Liver (tissue), 2 donors: ENCODE data around the gene GOLGA6B.
"Not testable (repeated sequence)": the region's sequence is repeated elsewhere in the genome, so short reads cannot be mapped to it uniquely, and the experiment has no call there.

ENCODE experiments used
- TF ChIP-seq, protein P1 (sequence below): fragments of 150-350 bp; IDR thresholded peaks from 2 replicates; pipeline ENCODE4 v1.5.1; 2017; ENCODE audit warnings: improper control_type of control experiment, low read depth, low read length; ENCODE audit not compliant: missing input control
- TF ChIP-seq, protein P2 (sequence below): IDR thresholded peaks from 2 replicates; pipeline ENCODE4 v1.6.1; 2016; ENCODE audit warnings: antibody characterized with exemption
- donor health status: healthy.

DNA sequence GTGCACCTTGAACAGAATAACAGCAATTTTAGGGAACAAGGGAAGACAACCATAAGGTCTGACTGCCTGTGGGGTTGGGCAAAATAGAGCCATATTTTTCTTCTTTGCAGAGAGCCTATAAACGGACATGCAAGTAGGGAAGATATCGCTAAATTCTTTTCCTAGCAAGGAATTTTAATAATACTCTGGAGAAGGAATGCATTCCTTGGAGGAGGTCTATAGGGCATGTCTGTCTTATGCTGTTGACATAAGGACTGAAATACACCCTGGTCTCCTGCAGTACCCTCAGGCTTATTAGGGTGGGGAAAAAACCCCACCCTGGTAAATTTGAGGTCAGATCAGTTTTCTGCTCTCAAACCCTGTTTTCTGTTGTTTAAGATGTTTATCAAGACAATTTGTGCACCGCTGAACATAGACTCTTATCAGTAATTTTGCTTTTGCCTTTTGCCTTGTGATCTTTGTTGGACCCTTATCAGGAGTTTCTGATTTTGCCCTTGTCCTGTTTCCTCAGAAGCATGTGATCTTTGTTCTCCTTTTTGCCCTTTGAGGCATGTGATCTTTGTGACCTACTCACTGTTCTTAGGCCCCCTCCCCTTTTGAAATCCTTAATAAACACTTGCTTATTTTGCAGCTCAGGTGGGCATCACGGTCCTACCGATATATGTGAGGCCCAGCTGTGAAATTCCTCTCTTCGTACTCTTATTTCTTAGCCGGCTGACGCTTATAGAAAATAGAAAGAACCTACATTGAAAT, 54.2 kb downstream of the GOLGA6B start:
- TF ChIP-seq, protein P1, sequence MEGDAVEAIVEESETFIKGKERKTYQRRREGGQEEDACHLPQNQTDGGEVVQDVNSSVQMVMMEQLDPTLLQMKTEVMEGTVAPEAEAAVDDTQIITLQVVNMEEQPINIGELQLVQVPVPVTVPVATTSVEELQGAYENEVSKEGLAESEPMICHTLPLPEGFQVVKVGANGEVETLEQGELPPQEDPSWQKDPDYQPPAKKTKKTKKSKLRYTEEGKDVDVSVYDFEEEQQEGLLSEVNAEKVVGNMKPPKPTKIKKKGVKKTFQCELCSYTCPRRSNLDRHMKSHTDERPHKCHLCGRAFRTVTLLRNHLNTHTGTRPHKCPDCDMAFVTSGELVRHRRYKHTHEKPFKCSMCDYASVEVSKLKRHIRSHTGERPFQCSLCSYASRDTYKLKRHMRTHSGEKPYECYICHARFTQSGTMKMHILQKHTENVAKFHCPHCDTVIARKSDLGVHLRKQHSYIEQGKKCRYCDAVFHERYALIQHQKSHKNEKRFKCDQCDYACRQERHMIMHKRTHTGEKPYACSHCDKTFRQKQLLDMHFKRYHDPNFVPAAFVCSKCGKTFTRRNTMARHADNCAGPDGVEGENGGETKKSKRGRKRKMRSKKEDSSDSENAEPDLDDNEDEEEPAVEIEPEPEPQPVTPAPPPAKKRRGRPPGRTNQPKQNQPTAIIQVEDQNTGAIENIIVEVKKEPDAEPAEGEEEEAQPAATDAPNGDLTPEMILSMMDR, result not testable (repeated sequence)
- TF ChIP-seq, protein P2, sequence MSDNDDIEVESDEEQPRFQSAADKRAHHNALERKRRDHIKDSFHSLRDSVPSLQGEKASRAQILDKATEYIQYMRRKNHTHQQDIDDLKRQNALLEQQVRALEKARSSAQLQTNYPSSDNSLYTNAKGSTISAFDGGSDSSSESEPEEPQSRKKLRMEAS, result not testable (repeated sequence)
